GM19099 (cell line): ENCODE results near the gene PPM1H.

Experiments used
- POLR2A ChIP-seq: IDR thresholded peaks from 3 replicates; pipeline ENCODE4 v1.6.1; 2011; ENCODE audit warnings: low read depth; ENCODE audit not compliant: insufficient read length; ENCODE audit errors: extremely low read depth

PPM1H gene

DNA sequence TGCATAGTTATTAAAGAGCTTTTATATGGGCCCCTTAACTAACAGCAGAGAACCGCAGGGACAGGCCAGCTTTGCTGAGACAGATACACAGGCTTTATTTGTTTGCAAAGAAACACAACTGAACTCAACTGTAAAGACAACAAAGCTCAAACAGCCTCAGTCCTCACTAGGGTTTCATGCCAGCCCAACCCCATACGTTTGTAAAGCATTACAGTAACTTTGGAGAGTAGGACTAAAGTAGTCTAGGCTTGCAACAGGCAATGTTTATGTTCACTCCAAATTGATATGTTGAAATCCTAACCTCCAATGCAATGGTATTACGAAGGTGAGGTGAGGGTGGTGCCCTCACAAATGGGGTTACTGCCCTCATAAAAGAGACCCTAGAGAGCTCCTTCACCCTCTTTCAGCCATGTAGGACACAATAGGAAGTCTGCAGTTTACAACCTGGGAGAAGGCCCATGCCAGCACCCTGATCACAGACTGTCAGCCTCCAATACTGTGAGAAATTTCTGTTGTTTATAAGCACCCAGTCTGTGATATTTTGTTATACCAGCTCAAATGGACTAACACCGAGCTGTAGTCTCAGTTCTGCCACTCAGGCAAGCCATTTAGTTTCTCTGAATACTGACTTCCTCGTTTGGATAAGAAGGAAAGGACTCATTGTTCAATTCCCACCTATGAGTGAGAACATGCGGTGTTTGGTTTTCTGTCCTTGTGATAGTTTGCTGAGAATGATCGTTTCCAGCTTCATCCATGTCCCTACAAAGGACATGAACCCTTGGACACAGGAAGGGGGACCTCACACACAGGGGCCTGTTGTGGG lies 35.2 kb downstream of the PPM1H start:
- no peak for TF ChIP-seq POLR2A

DNA sequence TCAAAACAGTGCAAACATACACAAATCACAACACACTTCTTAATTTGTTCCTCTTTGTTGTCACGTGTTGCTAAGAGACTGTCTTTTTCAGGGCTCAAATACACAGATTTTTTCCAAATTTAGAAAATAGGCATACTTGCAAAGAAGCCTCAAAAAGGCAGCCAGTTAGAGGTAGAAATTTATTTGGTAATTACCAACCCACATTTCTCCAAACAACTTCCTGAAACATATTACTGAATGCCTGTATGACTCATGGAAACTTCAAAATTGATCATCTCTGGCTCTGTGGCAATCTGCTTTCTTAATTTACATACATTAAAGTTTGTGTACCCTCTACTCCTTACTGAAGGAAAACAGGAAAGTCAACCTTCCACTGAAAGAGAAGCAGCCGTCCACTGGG lies 36.4 kb downstream of the PPM1H start:
- no peak for TF ChIP-seq POLR2A

DNA sequence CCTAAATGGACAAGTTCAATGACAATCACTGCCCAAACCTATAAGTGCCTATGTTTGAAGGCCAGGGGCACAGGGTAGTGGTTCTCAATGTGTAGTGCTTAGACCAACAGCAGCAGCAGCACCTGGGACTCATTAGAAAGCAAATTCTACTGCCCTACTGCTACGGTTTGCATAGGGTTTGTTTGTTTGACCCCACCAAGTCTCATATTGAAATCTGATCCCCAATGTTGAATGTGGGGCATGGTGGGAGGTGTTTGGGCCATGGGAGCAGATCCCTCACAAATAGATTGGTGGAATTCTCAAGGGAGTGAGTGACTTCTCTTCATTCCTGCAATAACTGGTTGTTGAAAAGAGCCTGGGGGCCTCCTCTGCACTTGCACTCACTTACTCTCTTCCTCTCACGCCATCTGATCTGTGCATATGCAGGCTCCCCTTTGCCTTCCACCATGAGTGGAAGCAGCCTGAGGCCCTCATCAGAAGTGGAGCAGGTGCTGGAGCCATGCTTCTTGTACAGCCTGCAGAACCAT lies 39.5 kb downstream of the PPM1H start:
- TF ChIP-seq POLR2A: no peak

DNA sequence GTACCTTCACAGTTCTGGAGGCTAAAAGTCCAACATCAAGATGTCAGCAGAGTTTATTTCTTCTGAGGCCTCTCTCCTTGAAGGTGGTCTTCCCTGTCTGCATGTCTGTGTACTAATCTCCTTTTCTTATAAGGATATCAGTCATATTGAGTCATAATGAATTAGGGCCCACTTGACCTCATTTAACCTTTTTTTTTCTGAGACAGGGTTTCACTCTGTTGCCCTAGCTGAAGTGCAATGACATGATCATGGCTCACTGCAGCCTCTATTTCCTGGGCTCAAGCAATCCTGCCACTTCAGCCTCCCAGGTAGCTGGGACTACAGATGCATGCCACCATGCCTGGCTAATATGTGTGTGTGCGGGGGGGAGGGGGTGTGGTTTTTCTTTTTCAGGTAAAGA lies 41.7 kb downstream of the PPM1H start:
- TF ChIP-seq POLR2A: no peak

DNA sequence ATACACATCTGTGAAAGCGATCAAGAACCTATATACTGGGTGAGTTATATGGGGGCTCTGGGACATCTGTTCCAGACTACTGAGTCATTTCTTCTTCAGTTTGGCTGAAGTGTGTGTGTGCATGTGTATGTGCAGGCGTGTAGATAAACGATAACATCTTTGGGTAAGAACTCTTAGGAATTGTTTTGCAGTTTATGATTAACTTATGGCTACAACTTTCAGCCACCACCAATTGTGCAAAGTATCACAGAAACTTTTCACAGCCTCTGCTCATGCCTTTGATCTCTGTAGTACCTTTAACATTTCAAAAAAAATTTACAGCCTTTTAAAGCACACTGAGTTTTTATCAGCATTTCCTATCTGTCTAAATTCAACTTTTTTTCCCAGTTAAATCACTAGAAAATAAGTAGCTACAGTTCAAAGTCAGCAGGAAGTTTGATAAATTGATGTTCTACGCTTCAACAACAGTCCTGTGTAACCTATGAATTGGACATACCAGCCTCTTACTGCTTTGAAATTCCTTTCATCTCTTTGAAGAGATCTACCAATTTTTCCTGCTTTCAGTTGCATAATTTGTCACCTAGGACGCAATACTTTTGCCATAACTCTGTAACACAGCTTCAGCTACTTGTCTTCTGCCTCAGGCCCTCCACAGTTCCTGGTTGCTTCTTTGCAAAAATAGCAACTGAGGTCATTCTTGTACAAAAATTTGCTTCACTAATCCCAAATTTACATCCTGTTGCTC lies 43.0 kb downstream of the PPM1H start:
- no peak for TF ChIP-seq POLR2A

DNA sequence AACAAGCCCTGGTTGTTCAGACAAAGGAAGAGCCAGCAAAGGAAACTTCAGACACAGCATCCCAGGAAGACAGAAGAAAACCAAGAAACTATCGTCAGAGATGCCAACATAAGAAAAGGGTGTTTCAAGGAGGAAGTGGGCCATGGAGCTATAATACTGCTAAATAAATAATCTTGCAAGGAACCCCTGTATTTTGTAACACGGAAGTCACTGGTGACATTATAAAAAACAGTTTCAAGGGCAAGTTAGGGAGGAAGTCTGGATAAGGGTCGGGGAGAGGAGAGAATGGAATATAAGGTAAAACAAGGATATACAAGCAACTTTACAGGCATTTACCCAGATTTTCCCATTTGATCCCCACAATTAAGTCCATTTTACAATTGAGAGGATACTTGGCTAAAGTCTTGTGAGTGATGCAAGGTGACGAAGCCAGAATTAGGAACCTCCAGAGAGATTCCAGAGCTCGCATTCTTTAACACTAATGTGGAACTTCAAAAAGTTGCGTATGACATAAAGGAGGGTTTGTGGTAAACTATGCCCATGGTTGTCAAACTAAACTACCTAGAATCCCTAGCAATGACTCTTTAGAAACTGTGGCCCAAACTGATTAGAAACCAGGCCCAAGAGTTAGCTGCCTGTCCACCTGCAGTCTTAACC lies 46.4 kb downstream of the PPM1H start:
- no peak for TF ChIP-seq POLR2A

DNA sequence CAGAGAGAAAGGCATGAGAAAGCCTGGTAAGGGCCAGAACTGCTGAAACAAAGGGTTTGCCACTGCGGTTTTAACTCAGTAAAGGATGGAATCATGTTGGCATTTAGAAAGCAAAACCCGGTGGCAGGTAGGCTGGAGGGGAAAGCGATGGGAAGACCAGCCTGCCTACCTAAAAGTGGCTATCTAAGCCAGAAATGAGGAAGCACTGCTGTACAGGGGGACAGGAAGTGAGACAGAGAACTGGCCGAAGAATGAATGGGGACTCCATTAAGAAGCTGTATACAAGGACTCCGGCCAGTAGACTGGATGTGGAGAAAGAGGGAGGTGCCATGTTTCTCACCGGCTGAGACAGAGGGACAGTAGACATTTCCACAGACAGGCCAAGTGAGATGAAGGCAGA lies 48.2 kb downstream of the PPM1H start:
- no peak for TF ChIP-seq POLR2A

DNA sequence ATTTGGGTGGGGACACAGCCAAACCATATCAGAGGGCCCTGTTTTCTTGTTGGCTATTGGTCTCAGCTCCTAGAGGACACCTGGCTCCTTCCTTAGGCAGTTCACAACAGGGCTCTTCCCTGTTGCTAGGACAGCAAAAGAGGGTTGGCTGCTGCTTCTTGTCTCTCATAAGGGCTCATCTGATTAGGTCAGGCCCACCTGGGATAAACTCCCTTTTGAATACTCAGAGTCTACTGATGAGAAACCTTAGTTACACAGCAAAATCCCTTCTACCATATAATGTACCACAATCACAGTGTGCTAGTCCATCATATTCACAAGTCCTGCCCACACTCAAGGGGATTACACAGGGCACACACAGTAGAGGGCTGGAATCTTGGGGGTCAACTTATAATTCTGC lies 49.7 kb downstream of the PPM1H start:
- no peak for TF ChIP-seq POLR2A

DNA sequence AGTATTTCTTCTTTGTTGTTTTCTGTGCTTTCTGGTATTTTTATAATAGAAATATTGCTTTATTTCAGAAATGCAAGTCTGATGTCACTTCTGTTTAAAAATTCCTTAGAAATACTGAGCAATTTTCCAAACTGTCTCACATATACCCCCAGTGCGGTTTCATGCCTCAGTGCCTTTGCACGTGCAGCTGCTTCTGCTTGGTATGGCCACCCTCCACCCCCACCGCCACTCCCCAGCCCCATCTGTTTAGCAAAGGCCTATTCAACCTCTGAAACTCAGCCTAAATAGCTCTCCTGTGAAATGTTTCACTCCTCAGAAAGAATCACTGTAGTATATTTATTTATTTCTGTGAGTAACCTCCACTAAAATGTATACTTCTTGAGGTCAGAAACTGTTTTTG lies 52.3 kb downstream of the PPM1H start:
- no peak for TF ChIP-seq POLR2A

DNA sequence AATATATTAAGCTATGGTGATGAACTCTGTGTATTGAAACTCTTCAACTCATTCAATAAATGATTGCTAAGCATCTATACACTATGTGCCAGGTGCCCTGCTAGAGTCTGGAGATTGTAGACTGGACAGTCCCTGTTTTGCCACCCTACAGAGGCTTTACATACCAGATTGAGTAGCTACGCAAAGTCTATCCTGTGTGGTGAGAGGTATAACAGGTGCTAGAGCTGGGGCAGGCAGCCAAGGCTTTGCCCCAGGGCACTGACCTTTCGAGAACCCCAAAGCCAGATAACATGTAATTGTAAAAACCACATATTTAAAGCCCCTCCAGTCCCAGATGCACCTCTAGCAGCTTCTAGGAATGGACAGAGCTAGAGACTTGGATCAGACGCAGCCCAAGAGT lies 52.8 kb downstream of the PPM1H start:
- TF ChIP-seq POLR2A: no peak

DNA sequence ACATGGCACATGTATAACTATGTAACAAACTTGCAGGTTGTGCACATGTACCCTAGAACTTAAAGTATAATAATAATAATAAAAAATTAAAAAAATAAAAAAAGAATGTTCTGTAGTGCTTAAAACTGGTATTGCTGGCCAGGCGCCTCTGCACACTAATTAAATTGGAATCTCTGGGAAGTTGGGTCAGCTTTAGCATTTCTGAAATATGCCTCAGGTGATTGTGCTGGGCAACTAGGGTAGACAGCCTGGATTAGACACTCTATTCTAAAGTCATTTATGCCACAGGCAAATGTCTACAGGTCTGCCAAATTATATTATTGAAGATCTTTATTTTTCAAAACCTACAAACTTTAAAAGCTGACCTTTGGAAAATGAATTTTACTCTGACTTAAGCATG lies 55.3 kb downstream of the PPM1H start:
- no peak for TF ChIP-seq POLR2A

DNA sequence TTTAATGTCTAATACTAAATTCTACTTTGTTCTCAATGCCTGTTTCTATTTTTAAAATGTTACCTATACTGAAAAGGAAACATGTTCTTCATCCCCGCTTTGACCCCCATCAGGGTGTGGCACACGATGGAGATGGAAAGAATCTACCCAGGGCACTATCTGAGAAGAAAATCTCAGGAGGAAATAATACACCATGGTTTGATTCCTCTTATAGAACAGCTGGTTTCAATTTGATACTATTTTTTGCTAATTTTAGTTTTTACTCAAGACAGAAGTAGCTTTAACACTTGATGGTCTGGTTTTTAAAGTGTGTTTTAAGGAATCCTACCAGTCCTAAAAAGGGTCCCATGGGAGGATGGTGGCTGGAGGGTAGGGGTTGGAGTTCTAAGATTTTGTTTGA lies 56.7 kb downstream of the PPM1H start:
- TF ChIP-seq POLR2A: no peak

DNA sequence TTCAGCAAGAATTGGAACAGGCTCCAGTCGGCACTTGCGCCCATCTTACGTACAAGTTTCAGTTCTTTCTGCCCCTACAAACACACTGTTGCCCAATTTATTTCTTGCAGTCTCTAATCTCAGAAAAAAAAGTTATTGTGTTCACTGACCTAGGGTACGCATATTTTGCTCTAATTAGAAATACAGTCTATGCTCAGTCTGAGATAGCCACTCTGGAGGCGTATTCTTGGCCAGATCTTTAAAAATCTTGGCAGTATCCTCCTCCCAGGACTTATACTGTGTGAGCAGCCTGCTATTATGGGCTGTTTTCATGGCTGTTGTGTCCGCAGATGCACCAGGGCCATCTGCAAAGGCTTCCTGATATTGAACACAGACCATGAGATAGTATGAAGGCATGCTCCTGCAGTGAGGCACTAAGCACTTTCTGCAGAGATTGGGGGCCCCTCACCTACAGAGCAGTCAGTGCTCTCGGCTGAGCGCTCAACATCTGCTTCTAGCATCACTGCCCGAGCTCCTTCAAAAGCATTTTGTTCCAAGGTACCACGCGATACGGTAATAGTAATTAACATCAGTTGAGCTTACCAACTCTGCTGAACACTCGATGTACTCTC lies 57.9 kb downstream of the PPM1H start:
- no peak for TF ChIP-seq POLR2A

DNA sequence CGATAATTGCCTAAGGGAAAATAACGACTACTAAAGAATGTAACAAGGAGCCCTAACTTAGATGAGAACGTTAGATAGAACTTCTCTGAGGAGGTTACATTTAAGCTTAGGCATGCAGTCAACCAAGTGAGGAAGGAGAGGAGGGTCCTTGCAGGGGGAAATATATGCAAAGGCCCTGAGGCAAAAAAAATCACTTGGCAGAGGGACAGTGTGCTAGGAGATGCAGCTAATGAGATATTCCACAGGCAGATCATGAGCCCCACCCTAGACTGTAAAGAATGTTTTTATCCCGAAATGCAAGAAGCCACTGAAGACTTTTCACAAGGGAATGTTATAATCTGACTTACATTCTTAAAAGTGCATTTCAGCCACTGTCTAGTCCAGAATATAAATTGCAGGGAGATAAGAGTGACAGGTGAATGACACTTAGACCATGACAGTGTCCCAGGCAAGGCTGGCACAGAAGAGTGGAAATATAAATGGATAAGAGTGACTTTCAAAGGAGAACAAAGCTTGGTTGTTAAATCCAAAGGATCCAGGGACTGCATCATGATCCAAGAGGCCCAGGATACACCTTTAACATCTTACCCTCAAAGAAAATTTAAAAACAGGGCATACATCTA lies 61.0 kb downstream of the PPM1H start:
- no peak for TF ChIP-seq POLR2A
